GM12892 (cell line): Measurements from ENCODE around the gene GSN.

Experiments used
- POLR2A ChIP-seq: IDR thresholded peaks from 2 replicates; pipeline ENCODE4 v1.6.1; 2011; ENCODE audit warnings: low read depth, low read length, control low read depth
- POLR2AphosphoS5 ChIP-seq: IDR thresholded peaks from 2 replicates; pipeline ENCODE4 v1.6.1; 2011; ENCODE audit warnings: low read depth, low read length, control low read depth

DNA sequence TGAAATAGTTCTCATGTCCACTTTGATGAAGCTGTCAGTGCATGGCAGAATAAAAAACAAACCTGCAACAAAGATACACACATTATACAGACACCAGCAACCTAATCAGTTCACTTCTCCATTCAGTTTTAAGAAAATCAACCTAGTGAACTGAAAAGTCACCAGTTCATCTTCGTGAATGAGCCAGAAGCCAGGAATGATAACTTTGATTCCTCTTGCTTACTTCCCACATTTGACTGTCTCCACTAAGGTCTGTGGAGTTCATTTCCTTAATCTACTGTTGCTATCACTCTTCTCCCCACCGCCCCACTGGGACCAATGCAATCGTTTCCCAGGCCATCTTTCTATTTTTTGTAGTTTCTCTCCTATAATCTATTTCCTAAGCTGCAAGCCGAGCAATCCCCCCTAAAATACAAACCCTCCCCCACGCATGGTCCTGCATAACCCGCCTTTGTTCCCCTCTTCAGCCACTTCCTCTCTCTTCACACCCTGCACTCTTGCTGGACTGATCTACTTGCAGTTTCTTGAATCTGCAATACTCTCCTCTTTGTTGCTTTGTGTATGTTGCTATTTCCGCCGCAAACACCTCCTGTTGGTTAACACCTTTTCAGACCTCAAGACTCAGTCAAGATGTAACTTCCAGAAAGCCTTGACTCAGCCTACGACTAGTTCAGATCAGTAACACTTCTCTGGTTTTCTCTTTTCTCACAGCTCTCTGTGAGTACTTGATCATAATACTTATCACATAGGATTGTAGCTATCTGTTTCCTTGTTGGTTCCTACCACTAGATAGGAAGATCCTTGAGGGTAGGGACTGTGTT, 85.5 kb downstream of the GSN start:
- TF ChIP-seq POLR2A (no peak), POLR2AphosphoS5 (no peak)
